NCI-H748 (cell line): ENCODE data around the gene CLPTM1L.
"Not testable (repeated sequence)": the region's sequence is repeated elsewhere in the genome, so short reads cannot be mapped to it uniquely, and the experiment has no call there.

ENCODE experiments used
- DNase-seq: peaks from one replicate; lab custom pipeline; 2025; ENCODE audit not compliant: unreplicated experiment; lab: John Stamatoyannopoulos, UW

CLPTM1L gene

DNA sequence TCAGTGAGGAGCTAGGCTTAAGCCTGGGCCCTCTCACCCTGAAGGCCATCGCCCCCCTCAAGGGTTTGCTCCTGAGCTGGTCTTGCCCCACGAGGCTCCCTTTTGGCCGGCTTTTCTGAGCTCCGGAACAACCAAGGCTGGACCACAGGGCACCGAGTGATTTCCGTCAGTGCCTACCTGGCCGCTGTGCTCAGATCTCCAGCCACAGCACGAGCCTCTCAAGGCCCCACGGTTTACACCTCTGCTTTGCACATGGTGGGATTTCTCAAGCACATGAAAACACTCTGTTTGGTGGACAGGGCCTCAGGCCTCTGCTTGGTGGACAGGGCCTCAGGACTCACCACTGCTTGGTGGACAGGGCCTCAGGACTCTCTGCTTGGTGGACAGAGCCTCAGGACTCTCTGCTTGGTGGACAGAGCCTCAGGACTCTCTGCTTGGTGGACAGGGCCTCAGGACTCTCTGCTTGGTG, 15.8 kb downstream of the CLPTM1L start:
- no peak for DNase-seq

DNA sequence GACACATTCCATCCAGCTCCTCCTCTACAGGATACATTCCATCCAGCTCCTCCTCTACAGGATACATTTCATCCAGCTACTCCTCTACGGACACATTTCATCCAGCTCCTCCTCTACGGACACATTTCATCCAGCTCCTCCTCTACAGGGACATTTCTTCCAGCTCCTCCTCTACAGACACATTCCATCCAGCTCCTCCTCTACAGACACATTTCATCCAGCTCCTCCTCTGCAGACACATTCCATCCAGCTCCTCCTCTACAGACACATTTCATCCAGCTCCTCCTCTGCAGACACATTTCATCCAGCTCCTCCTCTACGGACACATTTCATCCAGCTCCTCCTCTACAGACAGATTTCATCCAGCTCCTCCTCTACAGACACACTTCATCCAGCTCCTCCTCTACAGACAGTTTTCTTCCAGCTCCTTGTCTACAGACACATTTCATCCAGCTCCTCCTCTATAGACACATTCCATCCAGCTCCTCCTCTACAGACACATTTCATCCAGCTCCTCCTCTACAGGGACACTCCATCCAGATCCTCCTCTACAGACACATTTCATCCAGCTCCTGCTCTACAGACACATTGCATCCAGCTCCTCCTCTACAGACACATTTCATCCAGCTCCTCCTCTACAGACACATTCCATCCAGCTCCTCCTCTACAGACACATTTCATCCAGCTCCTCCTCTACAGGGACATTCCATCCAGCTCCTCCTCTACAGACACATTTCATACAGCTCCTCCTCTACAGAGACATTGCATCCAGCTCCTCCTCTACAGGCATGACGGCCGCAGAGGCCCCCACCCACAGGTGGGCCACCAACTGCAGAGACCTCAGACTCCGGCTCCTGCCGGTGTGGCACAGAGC, 16.4 kb downstream of the CLPTM1L start:
- not testable (repeated sequence) for DNase-seq

DNA sequence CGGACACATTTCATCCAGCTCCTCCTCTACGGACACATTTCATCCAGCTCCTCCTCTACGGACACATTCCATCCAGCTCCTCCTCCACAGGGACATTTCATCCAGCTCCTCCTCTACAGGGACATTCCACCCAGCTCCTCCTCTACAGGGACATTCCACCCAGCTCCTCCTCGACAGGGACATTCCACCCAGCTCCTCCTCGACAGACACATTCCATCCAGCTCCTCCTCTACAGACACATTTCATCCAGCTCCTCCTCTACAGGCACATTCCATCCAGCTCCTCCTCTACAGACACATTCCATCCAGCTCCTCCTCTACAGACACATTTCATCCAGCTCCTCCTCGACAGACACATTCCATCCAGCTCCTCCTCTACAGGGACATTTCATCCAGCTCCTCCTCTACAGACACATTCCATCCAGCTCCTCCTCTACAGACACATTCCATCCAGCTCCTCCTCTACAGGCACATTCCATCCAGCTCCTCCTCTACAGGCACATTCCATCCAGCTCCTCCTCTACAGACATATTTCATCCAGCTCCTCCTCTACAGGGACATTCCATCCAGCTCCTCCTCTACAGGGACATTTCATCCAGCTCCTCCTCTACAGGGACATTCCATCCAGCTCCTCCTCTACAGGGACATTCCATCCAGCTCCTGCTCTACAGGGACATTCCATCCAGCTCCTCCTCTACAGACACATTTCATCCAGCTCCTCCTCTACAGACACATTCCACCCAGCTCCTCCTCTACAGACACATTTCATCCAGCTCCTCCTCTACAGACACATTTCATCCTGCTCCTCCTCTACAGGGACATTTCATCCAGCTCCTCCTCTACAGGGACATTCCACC, 17.8 kb downstream of the CLPTM1L start:
- not testable (repeated sequence) for DNase-seq

DNA sequence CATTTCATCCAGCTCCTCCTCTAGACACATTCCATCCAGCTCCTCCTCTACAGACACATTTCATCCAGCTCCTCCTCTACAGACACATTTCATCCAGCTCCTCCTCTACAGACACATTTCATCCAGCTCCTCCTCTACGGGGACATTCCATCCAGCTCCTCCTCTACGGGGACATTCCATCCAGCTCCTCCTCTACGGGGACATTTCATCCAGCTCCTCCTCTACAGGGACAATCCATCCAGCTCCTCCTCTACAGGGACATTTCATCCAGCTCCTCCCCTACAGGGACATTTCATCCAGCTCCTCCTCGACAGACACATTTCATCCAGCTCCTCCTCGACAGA, 18.4 kb downstream of the CLPTM1L start:
- not testable (repeated sequence) for DNase-seq

DNA sequence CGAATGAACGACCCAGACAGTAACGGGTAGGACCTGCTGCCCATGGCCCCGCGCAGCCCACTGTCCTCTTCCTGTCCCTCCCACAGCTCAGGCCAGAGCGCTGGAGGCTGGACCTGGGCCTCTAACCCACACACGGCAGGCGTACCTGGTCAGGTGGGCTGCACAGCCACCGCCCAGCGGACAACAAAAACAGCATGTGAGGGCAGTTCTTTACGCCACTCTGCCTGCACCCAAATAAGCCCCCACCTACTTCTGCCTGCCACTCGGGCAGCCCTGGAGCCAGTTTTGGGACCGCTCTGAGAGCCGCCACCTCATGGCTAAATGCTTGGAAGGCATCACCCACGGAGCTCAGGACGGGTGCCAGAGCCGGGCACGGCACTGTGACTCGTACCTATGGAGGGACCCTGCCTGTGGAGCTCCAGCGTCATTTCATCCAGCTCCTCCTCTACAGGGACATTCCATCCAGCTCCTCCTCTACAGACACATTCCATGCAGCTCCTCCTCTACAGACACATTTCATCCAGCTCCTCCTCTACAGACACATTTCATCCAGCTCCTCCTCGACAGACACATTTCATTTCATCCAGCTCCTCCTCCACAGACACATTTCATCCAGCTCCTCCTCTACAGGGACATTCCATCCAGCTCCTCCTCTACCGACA, 18.9 kb downstream of the CLPTM1L start:
- DNase-seq = no peak

DNA sequence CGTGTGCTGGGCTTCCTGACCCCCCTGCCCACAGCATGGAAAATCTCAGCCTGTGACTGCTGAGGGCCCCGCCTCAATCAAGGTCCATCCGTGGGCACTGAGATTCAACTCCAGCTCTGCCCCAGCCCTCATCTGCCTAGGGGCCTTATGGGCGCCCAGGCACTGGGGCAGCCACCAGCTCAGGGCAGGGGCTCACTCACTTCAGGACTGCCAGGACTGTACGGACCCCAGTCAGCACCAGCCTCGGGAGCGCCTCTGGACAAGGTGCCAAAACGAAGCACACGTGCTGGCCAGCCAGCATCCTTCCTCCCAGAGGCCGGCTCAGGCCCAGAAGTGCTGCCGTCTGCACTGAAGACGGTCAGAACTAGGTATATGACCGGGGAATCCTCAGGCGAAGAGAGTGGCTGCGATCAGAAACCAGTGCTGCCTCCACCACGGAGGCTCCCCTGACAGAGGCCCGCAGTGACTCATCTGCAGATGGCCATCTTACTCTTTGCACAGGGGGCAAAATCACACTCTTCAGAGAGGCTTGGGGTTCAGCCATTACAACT, 19.6 kb downstream of the CLPTM1L start:
- no peak for DNase-seq

DNA sequence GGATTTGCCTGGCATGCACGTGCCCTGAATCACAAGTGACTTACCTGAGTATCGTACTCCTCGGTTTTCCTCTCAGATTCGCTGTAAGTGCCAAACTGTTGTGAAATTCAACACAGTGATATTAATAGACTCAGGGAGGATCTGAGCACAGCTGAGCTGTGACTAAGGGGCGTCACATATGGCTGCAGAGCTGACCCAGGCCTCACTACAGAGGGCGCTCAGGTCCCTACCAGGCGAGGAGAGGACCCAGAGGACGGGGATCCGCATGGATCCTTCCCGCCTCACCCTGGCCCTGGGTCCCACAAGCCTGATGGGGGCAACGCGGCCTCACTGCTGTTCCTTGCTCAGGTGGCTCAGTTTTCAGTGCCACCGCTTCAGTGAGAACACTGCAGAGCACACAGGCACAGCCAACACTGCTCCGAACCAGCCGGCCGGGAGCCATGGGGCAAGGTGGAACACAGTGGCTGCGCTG, 20.1 kb downstream of the CLPTM1L start:
- no peak for DNase-seq

DNA sequence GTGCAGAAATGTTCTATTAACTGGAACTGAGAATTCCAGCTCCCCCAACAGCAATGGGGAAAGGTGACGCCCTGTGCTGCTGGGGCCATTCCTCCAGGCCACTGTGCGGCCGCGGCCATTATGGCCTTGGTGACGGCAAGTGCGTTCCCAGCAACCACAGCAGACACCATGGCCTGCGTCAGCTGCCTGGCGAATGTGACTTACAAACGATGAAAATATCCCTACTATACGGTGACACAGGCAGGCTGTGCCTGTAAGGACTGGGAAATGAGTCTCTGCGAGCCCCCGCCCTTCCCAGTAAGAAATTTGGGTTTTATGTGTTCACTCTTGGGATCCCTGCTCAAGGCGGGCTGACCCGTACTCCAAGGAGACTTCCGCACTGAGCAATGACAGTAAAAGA, 20.6 kb downstream of the CLPTM1L start:
- DNase-seq = no peak

DNA sequence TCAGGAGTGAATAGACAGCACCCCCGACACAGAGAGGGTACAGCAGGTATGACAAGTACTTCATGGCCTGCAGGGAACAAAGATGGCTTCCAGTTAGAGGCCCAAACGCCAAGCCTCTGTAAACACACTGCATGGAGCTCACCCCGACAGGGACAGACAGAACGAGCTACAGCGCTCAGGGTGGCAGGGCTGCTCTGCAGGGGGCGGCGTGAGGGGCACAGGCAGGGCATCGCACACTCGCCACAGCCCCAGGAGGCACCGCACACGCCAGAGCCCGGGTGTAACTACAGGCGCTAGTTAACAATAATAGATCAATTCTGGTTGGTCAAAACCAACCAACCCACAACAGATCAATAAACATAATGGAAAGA, 21.1 kb downstream of the CLPTM1L start:
- no peak for DNase-seq

DNA sequence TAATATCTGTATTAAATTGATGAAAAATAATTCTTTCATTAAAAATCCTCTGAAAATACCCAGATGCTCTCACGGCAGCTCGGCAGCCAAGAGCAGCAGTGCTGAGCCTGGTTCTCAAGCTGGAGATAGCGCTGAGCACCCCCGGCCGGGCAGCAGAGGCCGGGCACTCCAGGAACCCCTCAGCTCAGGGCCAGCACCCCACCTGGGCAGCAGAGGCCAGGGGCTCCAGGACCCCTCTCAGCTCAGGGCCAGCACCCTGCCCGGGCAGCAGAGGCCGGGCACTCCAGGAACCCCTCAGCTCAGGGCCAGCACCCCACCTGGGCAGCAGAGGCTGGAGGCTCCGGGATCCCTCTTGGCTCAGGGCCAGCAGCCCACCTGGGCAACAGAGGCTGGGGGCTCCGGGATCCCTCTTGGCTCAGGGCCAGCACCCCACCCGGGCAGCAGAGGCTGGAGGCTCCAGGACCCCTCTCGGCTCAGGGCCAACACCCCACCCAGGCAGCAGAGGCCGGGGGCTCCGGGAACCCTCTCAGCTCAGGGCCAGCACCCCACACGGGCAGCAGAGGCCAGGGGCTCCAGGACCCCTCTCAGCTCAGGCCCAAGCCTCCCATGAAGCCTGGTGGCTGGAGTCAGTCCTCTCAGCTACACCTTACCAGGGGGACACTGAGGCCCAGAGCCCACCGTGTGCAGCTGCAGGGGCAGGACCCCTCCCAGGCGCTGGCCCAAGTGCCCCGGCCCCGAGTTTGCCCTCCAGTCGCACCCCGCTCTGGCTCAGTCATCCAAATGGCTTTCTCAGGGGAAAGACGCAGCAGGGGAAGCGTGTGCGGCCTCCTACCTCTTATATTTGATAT, 21.7 kb downstream of the CLPTM1L start:
- DNase-seq = no peak

DNA sequence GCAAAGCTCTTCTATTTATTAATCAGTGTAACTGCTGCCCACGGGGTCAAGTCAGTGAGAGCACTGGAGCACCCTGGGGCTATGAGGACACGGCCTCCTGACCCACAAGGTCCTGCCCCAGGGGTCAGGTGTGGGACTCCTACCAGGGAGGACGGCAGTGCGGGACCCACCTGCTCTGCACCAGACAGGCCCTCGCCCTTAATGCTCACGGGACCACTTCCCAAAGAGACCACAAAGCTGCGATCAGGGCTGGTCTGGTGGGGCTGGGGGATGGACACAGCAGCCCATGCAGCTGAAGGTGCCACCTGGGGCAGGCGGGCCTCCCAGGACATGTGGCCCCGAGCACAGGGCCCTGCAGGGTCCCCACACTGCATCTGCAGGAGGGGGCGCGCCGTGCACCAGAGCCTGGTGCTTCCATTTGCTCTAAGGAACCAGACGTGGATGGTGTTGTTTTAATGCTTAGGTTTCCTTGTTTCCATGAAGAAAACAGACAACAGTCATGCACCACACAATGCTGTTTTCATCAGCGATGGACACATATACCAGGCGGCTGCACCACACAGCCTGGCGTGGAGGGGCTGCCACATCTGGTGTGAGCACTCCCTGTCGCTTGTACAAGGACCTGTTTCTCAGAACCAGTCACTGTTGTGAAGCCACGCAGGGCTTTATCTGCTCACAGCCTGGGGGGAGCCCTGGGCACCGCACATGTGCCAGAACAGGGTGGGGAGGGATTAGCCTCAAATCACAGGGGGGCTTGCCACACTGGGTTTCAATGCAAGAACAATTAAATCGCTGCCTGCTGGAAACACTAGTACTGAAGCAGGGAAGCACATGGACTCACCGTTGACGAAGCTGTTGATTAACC, 22.6 kb downstream of the CLPTM1L start:
- DNase-seq = no peak

DNA sequence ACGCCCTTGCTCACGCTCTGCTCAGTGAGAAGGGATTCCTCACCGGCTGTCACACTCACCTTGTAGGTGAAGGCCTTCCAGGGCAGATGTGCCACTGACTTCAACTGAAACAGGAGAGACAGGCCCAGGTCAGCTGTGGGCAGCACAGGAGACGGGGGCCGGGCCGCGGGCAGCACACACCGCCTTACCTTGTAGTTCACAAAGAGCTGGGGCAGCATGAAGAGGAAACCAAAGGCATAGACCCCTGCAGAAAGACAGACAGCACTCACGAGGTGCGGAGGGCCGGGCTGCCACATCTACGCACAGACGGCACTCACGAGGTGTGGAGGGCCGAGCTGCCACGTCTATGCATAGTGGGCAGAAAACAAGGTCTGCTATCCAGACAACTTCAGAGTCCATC, 23.3 kb downstream of the CLPTM1L start:
- DNase-seq = no peak

DNA sequence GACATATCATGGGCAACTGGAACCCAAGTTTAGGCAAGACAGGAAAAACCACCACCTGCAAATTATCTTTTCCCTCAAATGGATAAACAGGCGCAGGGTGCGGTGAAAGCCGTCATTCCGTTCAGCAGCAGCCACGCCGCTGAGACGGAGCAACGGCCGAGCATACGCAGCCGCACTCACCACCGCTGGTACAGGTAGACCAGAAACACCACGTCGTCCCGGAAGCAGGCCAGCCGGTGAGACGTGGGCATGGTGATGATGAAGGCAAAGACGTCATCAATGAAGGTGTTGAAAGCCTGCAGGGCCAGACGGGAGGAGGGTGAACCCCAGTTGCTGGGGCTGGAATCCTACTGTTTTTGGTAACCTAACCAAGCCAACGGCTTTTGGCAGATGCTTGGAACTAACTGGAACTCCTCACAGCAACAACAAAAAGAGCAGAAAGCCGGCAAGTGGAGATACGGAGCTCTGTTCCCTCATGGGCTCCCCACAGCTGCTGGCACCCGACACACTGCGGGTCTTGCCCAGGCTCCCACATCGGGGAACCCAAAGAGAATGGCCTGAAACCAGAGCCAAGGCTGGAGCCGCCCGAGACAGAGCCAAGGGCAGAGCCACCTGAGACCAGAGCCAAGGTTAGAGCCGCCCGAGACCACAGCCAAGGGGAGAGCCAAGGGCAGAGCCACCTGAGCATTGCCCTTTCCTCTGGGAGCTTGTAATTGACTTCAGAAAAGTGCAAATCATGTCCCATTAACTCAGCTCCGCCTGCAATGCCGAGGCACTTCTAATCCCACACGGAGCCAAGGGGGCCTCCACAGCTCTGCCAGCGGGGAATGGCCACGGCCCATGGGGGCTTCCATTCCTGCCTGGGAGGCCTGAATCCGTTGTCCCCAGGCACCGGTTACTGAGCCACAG, 24.2 kb downstream of the CLPTM1L start:
- DNase-seq = no peak

DNA sequence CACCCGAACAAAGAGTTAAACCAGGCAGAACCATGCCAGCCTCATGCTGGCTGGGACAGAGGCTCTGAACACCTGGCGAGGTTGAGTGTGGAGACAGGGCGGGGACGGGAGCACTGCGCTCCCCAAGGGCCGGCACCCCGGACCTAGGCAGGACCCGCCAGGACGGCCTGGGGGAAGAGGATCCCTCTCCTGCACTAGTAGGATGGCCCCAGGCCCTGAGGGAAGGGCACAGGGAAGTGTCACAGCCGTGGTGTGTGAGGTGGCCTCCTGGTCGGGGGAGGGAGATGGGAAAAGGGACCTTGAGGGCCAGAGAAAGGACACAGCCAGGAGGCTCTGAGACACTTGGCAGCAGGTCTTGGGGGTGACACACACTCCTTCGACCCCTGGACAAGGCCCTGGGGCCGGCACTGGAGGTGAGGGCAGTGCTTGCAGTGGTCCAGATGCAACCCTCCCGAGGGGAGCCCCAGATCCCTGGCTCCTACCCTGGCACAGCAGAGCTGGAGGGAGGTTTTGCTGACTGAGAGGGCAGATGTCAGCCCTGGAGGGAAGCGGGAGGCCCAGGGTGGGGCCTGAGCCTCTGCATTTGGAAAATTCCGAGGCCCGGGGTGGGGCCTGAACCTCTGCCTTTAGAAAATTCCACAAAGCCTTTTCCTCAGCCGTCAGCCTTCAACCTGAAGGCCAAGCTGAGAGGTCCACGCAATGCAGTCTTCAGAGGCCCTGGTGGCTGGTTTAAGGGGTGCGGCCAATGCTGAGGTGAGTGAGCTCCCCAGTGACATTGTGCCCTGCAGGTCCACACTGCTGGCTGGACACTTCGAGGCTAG, 25.3 kb downstream of the CLPTM1L start:
- no peak for DNase-seq

DNA sequence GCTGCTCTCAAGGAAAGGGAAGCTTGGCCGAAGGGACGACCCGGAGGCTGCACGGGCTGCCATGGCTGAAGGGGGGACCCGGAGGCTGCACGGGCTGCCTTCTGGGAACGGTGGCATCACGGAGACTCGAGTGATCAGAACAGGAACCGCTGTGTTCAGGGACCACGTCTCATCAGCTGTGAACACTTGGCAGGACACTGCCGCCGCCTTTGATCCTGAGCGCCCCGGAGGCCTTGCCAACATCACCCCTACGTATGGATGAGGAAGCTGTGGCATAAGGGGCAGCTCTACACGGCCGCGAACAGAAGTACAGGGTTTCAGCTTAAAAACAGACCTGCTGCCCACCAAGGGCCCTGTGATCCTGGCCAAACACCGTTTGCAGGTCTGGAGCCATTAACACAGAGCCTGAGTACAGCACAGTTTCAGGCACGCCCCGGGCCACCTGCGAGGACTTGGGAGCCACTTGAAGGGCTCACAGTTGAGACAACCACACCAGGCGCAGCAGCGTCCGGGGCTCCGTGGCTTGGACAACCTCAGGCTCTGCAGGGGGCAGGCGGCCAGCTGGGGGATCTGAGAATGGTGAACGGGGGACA, 26.1 kb downstream of the CLPTM1L start:
- no peak for DNase-seq

DNA sequence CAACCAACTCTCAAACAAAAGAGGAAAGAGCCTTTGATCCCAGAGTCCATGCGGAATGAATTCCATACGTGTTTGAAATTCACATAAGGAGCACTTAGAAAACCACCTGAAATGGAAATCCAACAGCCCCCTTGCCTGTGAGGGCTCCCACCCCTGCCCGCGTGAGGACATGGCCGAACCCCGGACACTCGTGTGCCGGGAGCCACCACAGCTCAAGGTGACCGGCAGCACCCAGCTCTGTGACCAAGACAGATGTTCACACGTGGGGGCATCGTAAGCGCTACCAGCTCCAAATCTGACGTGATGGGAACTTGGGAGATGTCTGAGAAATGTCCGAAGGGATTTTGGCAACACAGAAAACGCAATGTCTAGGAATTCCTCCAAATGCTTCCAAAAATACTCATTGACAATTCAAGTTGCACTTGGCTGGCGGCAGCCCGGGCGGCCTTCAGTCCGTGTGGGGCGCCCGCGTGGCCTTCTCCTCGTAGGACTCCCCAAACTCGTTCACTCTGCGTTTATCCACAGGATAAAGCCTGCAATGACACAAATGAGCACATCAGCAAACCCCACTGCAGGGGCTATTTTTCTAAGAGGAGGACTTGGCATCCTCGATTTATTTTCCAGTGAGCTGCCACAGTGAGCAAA, 26.9 kb downstream of the CLPTM1L start:
- DNase-seq = no peak
